Suppressor macrophage treated with lipopolysaccharide for 4 hours (primary cell): ENCODE measurements around the gene RHEB.

Experiments
- DNase-seq: peaks from one replicate; pipeline ENCODE4 v3.0.0-alpha.2; 2020

Gene RHEB

DNA sequence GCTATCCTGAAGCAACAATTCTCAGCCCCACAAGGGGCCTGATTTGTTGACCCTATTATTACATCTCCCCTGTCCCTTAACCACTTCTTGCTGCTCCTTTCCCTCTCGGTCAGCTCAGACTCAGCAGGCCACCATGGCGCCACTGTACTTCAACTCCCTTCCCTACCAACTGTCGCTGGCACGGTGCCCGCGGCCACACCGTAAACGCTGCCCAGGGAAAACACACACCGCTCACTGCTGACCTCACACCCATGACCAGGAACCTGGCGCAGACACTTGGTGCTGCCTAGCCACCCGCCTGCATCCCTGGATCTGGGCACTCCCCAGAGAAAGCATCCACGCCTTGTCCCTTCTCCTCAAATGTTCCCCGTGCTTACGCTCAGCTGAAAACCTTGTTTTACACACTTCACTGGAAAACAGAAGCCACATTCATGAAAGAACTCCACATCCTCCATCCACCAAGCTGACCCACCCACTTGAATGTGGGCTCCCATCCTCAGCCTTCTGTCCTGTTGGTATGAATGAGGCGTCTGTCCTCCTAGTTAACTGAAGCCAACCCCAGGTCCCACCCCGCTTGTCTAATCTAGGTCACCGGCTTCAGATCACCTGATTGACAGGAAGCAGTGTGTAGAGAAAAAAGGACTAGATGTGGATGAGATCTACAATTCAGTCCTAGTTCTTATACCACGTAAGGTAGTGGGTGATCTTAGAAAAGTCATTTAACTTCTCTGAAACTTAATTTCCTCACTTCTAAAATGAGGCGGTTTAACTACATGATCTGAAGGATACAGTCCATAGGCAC lies 51.3 kb downstream of the RHEB start:
- DNase-seq: no peak

DNA sequence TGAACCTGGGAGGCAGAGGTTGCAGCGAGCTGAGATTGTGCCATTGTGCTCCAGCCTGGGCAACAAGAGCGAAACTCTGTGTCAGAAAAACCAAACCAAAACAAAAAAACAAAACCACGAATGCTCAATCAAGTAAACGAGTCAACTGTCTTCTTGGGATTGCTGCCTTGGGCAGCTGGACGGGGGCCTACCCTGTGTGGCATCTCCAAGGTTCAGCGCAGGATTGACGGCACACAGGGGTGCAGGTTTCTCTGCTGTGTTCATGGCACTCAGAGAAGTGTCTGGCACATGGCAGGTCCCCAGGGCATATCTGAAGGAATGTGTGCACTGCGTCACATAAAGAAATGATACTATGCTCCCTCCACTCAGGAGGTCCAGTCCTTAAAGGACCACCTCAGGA lies 54.5 kb downstream of the RHEB start:
- DNase-seq: no peak

DNA sequence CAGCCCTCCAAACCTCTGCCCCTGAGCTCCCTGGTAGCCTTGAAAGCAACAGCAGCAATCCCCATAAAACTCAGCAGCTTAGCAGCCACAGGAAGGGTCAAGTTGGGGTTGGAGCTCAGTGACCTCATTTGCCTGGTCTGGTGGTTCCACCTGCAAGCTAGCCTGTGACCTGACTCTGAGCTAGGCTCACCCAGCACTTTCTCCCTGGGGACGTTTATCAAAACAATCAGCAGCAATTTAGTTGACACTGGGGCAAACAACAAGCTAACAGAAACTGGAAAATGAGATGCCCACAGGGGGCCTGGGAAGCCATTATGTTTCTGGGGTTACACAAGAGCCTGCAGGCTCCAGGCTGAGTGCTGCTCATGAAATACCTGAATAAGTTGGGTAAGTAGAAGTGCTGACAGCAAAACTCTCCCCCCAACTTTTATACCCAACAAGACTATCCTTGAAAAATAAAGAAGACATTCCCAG lies 57.4 kb downstream of the RHEB start:
- DNase-seq: no peak

DNA sequence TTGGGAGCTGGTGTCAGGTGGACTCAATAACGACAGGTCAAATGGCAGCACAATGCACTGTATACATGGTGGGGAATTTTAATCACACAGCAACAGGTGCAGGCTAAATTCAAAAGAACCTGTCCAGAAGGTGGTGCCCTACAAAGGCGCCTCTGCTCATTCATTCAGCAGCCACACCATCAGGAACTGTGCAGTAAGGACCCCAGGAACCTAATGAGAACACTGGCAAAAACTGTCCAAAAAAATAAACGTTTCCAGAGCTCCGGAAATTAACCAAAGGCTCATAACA lies 57.8 kb downstream of the RHEB start:
- no peak for DNase-seq

DNA sequence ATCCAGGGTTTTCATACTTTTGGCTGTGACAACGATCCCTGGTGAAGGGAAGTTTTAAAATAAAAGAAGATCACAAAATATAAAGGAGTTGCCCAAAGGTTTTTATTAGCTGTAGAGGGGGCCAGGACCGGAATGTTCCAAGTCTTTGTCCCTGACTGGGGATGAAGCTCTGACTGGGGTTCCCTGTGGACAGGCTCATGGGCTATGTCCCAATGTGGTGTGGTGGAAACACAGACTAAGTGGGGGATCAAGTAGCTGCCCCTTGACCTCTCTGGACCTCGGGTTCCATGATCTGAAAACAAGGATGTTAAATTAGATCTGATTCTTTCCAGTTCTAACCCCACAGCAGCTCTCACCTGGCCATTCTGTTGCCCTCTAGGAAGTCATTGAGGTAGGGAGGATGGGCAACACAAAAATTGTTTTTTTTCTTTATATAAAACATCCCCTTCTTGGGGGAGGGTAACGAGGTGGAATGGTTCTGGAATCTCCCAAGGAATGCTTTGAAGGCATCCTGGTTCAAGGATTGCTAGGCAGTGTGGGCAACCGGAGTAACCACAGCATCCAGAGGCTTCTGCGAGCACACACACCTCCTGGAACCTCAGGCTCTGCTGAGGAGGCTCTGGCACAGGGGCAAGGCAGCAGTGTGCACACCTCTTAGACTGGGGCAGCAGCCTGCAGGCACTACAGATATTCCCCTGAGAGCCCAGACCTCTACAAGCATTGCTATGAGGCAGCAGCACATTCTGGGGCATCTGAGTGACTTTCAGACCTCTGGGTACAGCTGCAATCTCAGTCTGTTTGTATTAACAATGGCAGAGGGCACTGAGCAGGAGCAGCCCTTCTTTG lies 58.4 kb downstream of the RHEB start:
- DNase-seq: no peak

DNA sequence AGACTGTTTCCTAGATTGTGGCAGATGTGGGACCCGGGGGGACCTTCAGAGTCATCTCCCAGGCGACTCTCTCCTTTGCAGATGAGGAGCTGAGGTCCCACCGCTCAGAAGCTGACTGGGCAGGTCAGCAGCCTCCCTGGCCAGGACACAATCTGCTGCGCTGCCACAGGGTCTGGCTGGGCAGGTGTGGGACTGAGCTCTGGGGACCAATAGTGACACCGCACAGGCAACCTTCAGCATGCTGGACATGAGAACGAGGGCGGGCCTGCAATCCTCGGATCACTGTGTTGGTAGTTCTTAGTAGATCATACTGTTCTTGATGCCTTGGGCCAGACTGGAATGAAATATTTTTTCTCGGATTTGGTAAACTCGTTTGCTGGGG lies 59.2 kb downstream of the RHEB start:
- DNase-seq: no peak

DNA sequence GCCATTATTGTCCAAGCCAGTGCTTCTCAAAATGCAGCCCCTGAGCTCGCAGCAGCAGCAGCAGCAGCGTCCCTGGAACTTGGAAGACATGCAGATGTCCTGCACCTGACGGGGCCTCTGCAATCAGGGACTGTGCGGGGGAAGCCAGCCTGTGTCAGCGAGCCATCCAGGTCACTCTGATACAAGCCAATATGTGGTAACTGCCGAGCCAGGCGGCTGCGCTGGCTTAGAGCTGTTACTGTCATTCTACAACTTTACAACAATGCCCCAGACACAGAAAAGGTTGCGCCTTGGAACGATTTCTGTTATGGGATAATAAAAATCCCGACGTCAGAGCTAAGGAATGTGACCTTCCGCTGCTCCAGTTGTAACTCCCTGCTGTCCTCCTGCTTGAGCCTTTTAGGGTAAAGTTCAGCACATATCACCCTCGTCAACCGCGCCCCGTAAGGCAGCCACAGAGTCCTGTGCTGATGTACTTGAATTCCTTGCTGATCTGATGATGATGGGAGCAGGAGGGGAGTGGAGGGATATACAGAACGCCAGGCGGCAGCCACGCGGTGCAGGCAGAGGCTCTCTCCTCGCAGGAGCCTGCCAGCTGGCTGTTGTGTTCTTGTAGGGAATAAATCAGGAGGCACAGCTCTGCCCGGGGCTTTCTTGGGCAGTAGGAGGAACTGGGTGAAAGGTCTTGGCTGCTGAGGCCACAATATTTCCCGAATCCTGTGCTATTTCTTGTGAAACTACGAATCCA lies 59.8 kb downstream of the RHEB start:
- no peak for DNase-seq

DNA sequence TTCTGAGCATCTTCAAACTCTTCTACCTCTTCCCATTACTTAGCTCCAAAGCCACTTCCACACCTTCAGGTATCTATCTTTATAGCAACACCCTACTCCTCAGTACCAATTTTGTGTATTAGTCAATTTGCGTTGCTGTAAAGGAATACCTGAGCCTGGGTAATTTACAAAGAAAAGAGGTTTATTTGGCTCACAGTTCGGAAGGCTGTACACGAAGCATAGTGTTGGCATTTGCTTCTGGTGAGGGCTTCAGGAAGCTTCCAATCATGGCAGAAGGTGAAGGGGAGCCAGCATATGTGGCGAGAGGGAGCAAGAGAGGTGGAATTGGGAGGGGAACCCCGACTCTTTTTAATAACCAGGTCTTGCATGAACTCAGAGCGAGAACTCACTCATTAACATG lies 62.2 kb downstream of the RHEB start:
- no peak for DNase-seq

DNA sequence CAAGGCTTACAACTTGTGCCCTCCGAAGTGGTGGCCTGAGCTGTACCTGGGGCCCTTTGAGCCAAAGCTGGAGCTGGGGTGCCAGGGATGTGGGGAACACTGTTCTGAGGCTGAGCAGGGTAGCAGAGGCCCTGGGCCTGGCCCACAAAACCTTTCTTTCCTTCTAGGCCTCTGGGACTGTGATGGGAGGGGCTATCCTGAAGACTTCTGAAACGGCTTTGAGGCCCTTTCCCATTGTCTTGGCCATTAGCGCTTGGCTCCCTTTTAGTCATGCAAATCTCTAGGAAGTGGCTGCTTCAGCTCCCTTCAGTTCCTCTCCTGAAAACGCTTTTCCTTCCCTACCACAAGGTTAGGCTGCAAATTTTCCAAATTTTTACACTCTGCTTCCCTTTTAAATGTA lies 62.9 kb downstream of the RHEB start:
- no peak for DNase-seq

DNA sequence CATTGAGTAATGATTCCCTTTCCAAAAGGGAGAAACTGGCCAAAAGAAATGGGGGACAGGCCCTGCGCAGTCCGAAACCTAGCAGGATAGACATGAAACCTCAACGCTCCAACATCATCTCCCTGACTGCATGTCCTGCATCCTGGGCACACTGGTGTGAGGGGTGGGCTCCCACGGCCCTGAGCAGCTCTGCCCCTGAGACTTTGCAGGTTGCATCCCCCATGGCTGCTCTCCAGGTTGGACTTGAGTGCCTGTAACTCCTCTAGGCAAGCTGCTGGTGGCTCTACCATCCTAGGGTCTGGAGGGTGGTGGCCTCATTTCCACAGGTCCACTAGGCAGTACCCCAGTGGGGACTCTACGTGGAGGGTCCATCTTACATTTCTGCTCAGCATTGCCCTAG lies 63.4 kb downstream of the RHEB start:
- DNase-seq: no peak

DNA sequence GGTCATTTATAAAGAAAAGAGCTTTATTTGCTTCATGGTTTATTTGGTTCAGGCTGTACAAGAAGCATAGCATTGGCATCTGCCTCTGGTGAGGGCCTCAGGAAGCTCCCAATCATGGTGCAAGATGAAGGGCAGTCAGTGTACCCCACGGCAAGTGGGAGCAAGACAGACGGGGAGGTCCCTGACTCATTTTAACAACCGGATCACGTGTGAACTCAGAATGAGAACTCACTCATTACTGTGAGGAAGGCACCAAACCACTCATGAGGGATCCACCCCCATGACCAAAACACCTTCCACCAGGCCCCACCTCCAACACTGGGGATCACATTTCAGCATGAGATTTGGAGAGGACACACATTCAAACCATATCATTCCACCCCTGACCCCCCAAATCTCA lies 64.0 kb downstream of the RHEB start:
- DNase-seq: no peak

DNA sequence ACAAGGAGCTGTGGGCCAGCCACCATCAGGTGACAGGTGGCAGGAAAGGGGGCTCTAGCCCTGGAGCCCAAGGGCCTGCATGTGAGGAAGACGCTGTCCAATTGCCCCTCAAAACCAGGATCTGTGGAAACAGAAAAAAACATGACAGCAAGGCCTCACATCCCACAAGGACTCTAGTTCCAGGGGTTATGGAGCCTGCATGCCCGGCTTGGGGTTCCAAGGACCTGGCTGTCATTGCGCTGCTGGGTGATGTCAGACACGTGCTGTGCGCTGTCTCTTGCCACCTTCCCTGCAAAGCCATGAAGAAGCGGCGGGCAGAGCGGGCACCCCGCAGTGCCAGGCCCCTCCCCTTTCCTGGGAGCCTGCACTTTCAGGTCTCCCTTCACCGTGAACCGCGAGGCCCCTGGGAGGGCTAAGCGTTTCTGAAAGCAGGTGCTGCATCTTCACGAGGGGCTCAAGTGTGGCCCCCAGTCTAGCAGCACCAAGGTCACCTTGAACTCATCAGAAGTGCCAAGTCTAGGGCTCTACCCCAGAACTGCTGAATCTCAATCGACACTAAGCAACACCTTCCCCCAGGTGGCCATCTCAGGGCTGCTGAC lies 64.7 kb downstream of the RHEB start:
- DNase-seq: no peak

DNA sequence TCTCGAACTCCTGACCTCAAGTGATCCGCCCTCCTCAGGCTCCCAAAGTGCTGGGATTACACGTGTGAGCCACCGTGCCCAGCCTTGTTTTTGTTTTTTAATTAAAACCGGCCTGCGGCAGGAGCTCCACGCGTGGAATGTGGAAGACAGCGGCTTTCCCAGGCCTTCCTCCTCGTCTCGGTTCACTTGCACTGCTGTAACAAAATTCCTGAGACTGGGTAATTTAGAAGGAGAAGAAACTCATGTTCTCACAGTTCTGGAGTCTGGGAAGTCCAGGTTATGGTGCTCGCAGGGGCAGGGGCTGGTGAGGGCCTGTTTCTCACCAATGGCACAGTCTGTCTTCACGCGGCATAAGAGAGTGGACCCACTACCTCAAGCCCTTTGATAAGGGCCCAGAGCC lies 65.4 kb downstream of the RHEB start:
- no peak for DNase-seq

DNA sequence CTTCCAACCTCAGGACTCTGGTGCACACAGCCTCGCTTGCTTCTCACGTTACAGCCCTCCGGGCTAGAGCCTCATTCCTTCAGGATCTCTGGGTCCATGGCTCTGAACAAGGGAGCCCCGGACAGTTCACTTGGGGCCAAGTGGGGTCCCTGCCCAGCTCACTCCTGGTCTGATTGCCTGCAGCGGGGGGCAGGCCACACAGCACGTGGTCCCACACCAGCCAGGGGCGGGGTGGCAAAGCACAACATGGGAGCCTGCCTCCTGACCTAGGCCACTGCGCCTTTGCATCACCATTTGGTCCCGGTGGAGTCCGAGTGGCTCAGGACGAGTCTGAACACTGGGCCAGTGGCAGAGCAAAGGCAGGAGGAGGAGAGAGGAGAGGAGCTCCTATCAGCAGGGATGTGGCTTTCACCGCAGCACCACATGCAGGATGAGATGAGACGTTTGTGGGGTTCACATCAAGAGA lies 66.3 kb downstream of the RHEB start:
- no peak for DNase-seq

DNA sequence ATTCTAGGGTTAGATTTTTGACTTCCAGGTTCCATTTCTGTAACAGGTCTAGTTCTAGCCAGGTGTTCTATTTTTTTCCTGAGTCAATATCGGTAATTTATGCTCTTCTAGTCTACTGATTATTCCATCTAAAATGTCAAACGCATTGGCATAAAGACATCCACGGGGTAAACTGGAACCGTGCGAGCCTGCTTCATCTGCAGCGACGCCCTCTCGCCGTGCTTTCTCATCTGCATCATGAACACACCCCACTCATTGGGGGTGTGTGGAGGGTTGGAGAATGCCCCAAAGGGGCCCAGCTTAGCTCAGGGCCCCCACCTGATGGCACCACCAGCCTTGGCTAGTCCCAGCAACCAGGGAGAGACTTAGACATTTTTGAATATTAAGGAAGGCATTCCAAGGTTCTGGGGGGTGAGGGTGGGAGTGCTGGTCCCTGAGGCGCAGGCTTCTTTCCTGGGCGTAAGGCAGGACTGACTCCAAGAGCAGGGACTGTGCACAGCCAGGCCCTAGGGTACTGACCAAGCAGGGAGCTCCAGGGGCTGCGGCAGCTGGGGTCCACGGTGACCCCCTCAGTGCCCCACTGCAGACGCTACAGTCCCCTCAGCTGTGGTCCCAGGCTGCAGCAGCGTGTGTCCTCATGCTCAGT lies 66.9 kb downstream of the RHEB start:
- no peak for DNase-seq

DNA sequence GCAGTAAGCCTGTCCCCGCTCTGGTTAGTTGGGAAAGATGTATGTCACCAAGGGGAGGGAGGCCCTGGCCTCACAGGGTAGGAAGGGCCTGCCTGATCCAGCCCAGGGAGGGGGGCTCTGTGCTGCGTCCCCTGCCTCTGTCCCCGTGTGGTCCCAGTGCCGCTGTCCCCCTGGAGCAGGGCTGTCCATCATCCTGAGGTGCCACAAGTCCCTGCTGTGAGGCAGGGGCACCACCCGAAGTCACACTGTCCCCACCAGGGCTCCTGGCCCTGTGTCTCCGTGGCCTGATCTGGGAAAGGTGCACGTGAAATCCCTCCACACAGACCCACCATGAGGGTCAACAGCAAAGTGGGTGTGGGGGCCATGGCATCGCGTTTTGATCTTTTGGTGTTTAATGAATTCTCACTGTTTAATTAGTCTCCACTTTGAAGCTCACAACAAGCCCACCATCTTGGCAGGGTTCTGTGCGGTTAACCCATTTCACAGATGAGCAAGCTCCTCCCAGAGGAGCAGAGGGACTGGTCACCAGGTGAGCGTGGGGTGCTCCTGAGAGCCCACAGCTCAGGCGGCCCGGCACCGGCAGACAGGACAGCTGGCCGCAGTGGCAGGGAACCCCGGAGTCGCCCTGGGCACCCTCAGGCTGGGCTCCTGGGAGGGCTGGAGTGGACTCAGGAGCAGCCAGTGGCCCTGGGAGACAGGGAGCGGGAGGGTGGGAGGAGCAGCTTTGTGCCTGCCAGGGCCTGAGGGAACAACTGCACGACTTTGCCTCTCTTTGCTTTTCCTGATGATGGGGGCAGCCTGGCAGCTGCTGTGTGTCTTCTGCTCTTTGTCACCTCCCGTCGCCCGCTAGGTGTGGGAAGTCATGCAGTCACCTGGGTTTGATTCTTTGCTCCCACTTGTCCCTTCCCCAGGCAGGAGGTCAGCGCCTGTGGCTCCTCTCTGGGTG lies 67.8 kb downstream of the RHEB start:
- no peak for DNase-seq

DNA sequence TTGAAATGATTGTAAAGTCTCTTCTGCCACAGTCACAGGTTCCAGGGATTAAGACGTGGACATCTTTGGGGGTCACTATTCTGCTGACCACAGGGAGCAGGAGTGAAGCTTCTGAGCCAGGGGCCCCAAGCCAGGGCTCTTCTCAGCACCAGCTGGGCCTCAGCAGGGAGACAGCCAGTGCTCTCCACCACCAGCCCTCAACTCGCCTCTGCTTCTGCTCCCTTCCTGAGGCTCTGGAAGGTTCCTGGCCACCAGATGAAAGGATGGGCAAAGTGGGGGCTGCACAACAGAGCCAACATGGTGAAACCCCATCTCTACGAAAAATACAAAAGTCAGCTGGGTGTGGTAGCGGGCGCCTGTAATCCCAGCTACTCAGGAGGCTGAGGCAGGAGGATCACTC lies 68.5 kb downstream of the RHEB start:
- no peak for DNase-seq

DNA sequence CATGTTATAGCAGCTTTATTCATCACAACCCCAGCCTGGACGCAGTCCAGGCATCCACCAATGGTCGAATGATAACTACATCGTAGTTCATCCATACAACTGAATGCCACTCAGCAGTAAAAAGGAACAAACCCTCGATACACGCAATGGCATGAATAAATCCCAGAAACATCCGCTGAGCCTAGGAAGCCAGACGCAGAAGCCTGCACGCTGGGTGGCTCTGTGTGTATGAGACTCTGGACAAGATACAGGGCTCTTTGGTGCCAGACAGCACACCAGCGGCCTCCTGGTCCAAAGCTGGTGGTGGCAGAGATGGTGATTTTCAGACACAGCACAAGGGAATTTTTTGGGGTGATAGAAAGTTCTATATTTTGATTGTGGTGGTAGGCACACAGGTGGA lies 69.7 kb downstream of the RHEB start:
- DNase-seq: no peak

DNA sequence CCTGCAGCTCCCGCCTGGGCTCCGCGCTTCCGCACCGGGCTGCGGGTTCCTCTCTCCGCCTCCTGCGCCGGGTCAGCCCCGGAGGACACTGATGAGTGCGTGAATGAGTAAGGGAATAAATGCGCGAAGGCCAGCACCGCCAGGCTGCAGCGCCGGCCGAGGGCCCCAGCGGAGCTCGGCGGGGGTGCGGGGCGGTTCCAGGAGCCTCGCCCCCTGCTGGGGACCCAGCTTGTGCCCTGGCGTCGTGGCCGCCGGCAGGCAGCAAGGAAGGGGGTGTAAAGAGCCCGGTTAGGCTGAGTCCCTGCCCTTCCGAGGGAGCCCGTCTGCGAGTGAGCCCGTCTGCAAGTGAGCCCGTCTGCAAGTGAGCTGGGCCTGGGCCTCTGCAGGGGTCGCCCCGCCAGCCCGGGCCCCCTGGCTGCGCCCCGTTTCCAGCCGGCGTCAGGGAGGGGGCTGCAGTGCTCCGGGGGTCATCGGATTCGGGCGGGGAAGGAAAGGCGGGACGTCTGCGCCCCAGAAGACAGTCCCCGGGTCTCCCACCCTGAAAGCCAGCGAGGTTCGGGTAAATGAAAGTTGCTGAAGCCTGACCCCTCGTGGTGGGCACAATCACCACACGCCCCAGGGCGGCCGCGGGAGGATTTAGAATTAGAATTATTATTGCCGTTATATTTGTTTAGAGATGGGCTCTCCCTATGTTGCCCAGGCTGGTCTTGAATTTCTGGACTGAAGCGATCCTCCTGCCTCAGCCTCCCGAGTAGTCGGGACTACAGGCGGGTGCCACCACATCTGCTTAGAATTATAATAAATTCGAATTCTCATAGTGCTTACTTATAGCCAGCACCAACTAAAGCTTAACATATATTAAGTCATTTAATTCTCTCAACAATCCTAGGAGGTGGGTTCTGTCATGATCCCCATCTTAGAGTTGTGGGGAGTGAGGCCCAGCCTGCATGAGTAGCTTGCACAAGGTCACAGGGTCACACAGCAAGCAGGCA lies 71.1 kb downstream of the RHEB start:
- DNase-seq: peak; percentile 74

DNA sequence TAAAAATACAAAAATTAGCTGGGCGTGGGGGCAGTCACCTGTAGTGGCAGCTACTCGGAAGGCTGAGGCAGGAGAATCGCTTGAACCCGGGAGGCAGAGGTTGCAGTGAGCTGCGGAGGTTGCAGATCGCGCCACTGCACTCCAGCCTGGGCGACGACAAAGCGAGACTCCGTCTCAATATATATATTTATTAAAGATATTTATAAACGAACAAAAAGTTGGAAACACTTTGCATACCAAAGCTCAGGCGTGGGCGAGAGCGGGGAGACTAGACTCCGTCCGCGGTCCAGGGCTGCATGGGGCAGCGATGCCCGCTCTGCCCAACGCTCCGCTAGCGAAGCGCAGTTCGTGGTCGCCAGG lies 71.8 kb downstream of the RHEB start:
- DNase-seq: no peak
